HUES6 (cell line): ENCODE measurements around the gene COQ7.

ENCODE experiments used
- H3K27ac ChIP-seq: 2 replicates; pipeline ENCODE4 v1.7.0; 2013; ENCODE audit warnings: low read depth, mild to moderate bottlenecking, low read length, inconsistent platforms
- H3K27me3 ChIP-seq: 2 replicates; pipeline ENCODE4 v1.6.1; 2013; ENCODE audit warnings: low read length; ENCODE audit not compliant: control insufficient read depth, insufficient read depth
- H3K36me3 ChIP-seq: 2 replicates; pipeline ENCODE4 v1.6.1; 2013; ENCODE audit warnings: low read length; ENCODE audit not compliant: control insufficient read depth, insufficient read depth
- H3K4me1 ChIP-seq: 2 replicates; pipeline ENCODE4 v1.6.1; 2013; ENCODE audit warnings: low read length; ENCODE audit not compliant: control insufficient read depth, insufficient read depth
- H3K4me3 ChIP-seq: 2 replicates; pipeline ENCODE4 v1.5.1; 2013; ENCODE audit warnings: low read depth, low read length
- H3K9ac ChIP-seq: one replicate; pipeline ENCODE4 v1.6.1; 2013; ENCODE audit warnings: mild to moderate bottlenecking, low read length
- H3K9me3 ChIP-seq: 2 replicates; pipeline ENCODE4 v1.6.1; 2013; ENCODE audit warnings: low read depth, low read length; ENCODE audit not compliant: control insufficient read depth, insufficient read depth

The COQ7 gene

GRCh38 chr16:19098173-19098572 lies 30.8 kb downstream of the COQ7 start:
- Histone ChIP-seq H3K27ac (no peak overlapping the region), H3K27me3 (no peaks in the 10 kb centered on the region), H3K36me3 (no peaks in the 10 kb centered on the region), H3K9me3 (peaks cover 13% of the 10 kb centered on the region), H3K9ac (no peak overlapping the region), H3K4me3 (no peak overlapping the region), H3K4me1 (peaks cover 6% of the 10 kb centered on the region; the same call in 1 of the 2 replicates)

- Histone ChIP-seq H3K9ac (no peak overlapping the region), H3K4me3 (no peak overlapping the region), H3K27me3 (no peaks in the 10 kb centered on the region), H3K9me3 (peaks cover 13% of the 10 kb centered on the region), H3K27ac (no peak overlapping the region), H3K4me1 (peaks cover 12% of the 10 kb centered on the region), H3K36me3 (no peaks in the 10 kb centered on the region)
These were observed 34.9 kb downstream of the COQ7 start for GRCh38 chr16:19102187-19102872.

- H3K4me1 ChIP-seq, result peaks cover 12% of the 10 kb centered on the region
- H3K4me3 ChIP-seq, result no peak overlapping the region
- peaks cover 3% of the 10 kb centered on the region; the same call in 1 of the 2 replicates for H3K9me3 ChIP-seq
- H3K36me3 ChIP-seq, result no peaks in the 10 kb centered on the region
- no peaks in the 10 kb centered on the region for H3K27me3 ChIP-seq
- no peak overlapping the region for H3K9ac ChIP-seq
- no peak overlapping the region for H3K27ac ChIP-seq
These were observed 37.2 kb downstream of the COQ7 start for GRCh38 chr16:19104607-19105006.

- Histone ChIP-seq H3K27me3 (no peaks in the 10 kb centered on the region), H3K4me1 (peaks cover 12% of the 10 kb centered on the region), H3K9me3 (peaks cover under 1% of the 10 kb centered on the region; the same call in 1 of the 2 replicates), H3K36me3 (no peaks in the 10 kb centered on the region), H3K4me3 (no peak overlapping the region), H3K27ac (no peak overlapping the region), H3K9ac (no peak overlapping the region)
These were observed 37.7 kb downstream of the COQ7 start for GRCh38 chr16:19105131-19105530.

GRCh38 chr16:19105891-19106624 lies 38.6 kb downstream of the COQ7 start:
- H3K27ac ChIP-seq, result no peak overlapping the region
- peaks cover 12% of the 10 kb centered on the region for H3K4me1 ChIP-seq
- H3K9ac ChIP-seq, result no peak overlapping the region
- H3K4me3 ChIP-seq, result no peak overlapping the region
- no peaks in the 10 kb centered on the region for H3K9me3 ChIP-seq
- no peaks in the 10 kb centered on the region for H3K27me3 ChIP-seq
- no peaks in the 10 kb centered on the region for H3K36me3 ChIP-seq

- peaks cover 12% of the 10 kb centered on the region for H3K4me1 ChIP-seq
- H3K36me3 ChIP-seq, result no peaks in the 10 kb centered on the region
- no peak overlapping the region for H3K27ac ChIP-seq
- no peaks in the 10 kb centered on the region for H3K27me3 ChIP-seq
- no peaks in the 10 kb centered on the region for H3K9me3 ChIP-seq
- no peak overlapping the region for H3K4me3 ChIP-seq
- no peak overlapping the region for H3K9ac ChIP-seq
These were observed 39.2 kb downstream of the COQ7 start for GRCh38 chr16:19106625-19107020.

GRCh38 chr16:19108409-19109287 lies 41.2 kb downstream of the COQ7 start:
- H3K9me3 ChIP-seq, result no peaks in the 10 kb centered on the region
- no peak overlapping the region for H3K4me3 ChIP-seq
- H3K9ac ChIP-seq, result no peak overlapping the region
- peaks cover 4% of the 10 kb centered on the region; the same call in 1 of the 2 replicates for H3K27me3 ChIP-seq
- peaks cover 16% of the 10 kb centered on the region for H3K4me1 ChIP-seq
- no peak overlapping the region for H3K27ac ChIP-seq
- no peaks in the 10 kb centered on the region for H3K36me3 ChIP-seq

- Histone ChIP-seq H3K36me3 (no peaks in the 10 kb centered on the region), H3K9ac (no peak overlapping the region), H3K4me3 (no peak overlapping the region), H3K4me1 (peaks cover 16% of the 10 kb centered on the region), H3K27me3 (peaks cover 7% of the 10 kb centered on the region), H3K9me3 (no peaks in the 10 kb centered on the region), H3K27ac (no peak overlapping the region)
These were observed 41.9 kb downstream of the COQ7 start for GRCh38 chr16:19109288-19109664.

- Histone ChIP-seq H3K4me3 (no peak overlapping the region), H3K27me3 (peaks cover 22% of the 10 kb centered on the region), H3K9ac (no peak overlapping the region), H3K4me1 (peaks cover 20% of the 10 kb centered on the region), H3K27ac (no peak overlapping the region), H3K9me3 (no peaks in the 10 kb centered on the region), H3K36me3 (no peaks in the 10 kb centered on the region)
These were observed 43.3 kb downstream of the COQ7 start for GRCh38 chr16:19110537-19111360.

GRCh38 chr16:19112099-19112407 lies 44.6 kb downstream of the COQ7 start:
- H3K36me3 ChIP-seq, result no peaks in the 10 kb centered on the region
- no peak overlapping the region for H3K27ac ChIP-seq
- H3K4me3 ChIP-seq, result no peak overlapping the region
- H3K4me1 ChIP-seq, result peaks cover 24% of the 10 kb centered on the region
- no peak overlapping the region for H3K9ac ChIP-seq
- no peaks in the 10 kb centered on the region for H3K9me3 ChIP-seq
- H3K27me3 ChIP-seq, result peaks cover 28% of the 10 kb centered on the region
